ENCODE results near the gene ALG3.

The ALG3 gene

GRCh38 chr3:184241447-184242296 lies 7.1 kb downstream of the ALG3 start:
- Histone ChIP-seq H3K9me3 (ENCODE audit: control insufficient read depth, low read length) (no peaks in the 10 kb centered on the region), H3K4me1 (ENCODE audit: control insufficient read depth, insufficient read depth, low read length) (no peaks in the 10 kb centered on the region), H3K27me3 (ENCODE audit: control insufficient read depth, insufficient read depth, low read length, poor library complexity, severe bottlenecking) (no peaks in the 10 kb centered on the region), H3K36me3 (ENCODE audit: control insufficient read depth, insufficient read depth, low read length) (peaks cover 24% of the 10 kb centered on the region), H3K4me3 (ENCODE audit: insufficient read depth, low read depth, low read length) (no peak overlapping the region), H3K27ac (ENCODE audit: insufficient read depth, low read depth, low read length, poor library complexity, severe bottlenecking) (no peak overlapping the region)
- 76 to 78% methylated on average over 46 of the region's 46 CpGs for WGBS, 2 experiments

GRCh38 chr3:184241141-184241446 lies 7.7 kb downstream of the ALG3 start:
- Histone ChIP-seq H3K27me3 (ENCODE audit: control insufficient read depth, insufficient read depth, low read length, poor library complexity, severe bottlenecking) (no peaks in the 10 kb centered on the region), H3K4me3 (ENCODE audit: insufficient read depth, low read depth, low read length) (no peak overlapping the region), H3K4me1 (ENCODE audit: control insufficient read depth, insufficient read depth, low read length) (no peaks in the 10 kb centered on the region), H3K27ac (ENCODE audit: insufficient read depth, low read depth, low read length, poor library complexity, severe bottlenecking) (no peak overlapping the region), H3K36me3 (ENCODE audit: control insufficient read depth, insufficient read depth, low read length) (peaks cover 24% of the 10 kb centered on the region), H3K9me3 (ENCODE audit: control insufficient read depth, low read length) (no peaks in the 10 kb centered on the region)
- WGBS, 2 experiments, result 82 to 88% methylated on average over 17 of the region's 17 CpGs

- H3K36me3 ChIP-seq (ENCODE audit: control insufficient read depth, insufficient read depth, low read length), result peaks cover 24% of the 10 kb centered on the region
- H3K27me3 ChIP-seq (ENCODE audit: control insufficient read depth, insufficient read depth, low read length, poor library complexity, severe bottlenecking), result no peaks in the 10 kb centered on the region
- H3K4me3 ChIP-seq (ENCODE audit: insufficient read depth, low read depth, low read length), result no peak overlapping the region
- no peak overlapping the region for H3K27ac ChIP-seq (ENCODE audit: insufficient read depth, low read depth, low read length, poor library complexity, severe bottlenecking)
- no peaks in the 10 kb centered on the region for H3K4me1 ChIP-seq (ENCODE audit: control insufficient read depth, insufficient read depth, low read length)
- H3K9me3 ChIP-seq (ENCODE audit: control insufficient read depth, low read length), result no peaks in the 10 kb centered on the region
- 83 to 84% methylated on average over 4 of the region's 4 CpGs for WGBS, 2 experiments
These were observed 8.2 kb downstream of the ALG3 start for GRCh38 chr3:184240384-184241140.

- no peak overlapping the region for H3K27ac ChIP-seq (ENCODE audit: insufficient read depth, low read depth, low read length, poor library complexity, severe bottlenecking)
- WGBS, 2 experiments, result 82 to 88% methylated on average over 7 of the region's 7 CpGs
- no peaks in the 10 kb centered on the region for H3K9me3 ChIP-seq (ENCODE audit: control insufficient read depth, low read length)
- H3K4me3 ChIP-seq (ENCODE audit: insufficient read depth, low read depth, low read length), result no peak overlapping the region
- peaks cover 5% of the 10 kb centered on the region for H3K27me3 ChIP-seq (ENCODE audit: control insufficient read depth, insufficient read depth, low read length, poor library complexity, severe bottlenecking)
- peaks cover 16% of the 10 kb centered on the region for H3K36me3 ChIP-seq (ENCODE audit: control insufficient read depth, insufficient read depth, low read length)
- no peaks in the 10 kb centered on the region for H3K4me1 ChIP-seq (ENCODE audit: control insufficient read depth, insufficient read depth, low read length)
These were observed 9.1 kb downstream of the ALG3 start for GRCh38 chr3:184239708-184240107.

- no peak overlapping the region for H3K4me3 ChIP-seq (ENCODE audit: insufficient read depth, low read depth, low read length)
- WGBS, 2 experiments, result 91 to 95% methylated on average over 8 of the region's 8 CpGs
- H3K27ac ChIP-seq (ENCODE audit: insufficient read depth, low read depth, low read length, poor library complexity, severe bottlenecking), result no peak overlapping the region
- H3K27me3 ChIP-seq (ENCODE audit: control insufficient read depth, insufficient read depth, low read length, poor library complexity, severe bottlenecking), result peaks cover 10% of the 10 kb centered on the region
- no peaks in the 10 kb centered on the region for H3K4me1 ChIP-seq (ENCODE audit: control insufficient read depth, insufficient read depth, low read length)
- H3K9me3 ChIP-seq (ENCODE audit: control insufficient read depth, low read length), result no peaks in the 10 kb centered on the region
- peaks cover 15% of the 10 kb centered on the region for H3K36me3 ChIP-seq (ENCODE audit: control insufficient read depth, insufficient read depth, low read length)
These were observed 9.5 kb downstream of the ALG3 start for GRCh38 chr3:184239221-184239620.

GRCh38 chr3:184238246-184238818 lies 10.4 kb downstream of the ALG3 start:
- Histone ChIP-seq H3K27ac (ENCODE audit: insufficient read depth, low read depth, low read length, poor library complexity, severe bottlenecking) (no peak overlapping the region), H3K27me3 (ENCODE audit: control insufficient read depth, insufficient read depth, low read length, poor library complexity, severe bottlenecking) (peaks cover 19% of the 10 kb centered on the region), H3K36me3 (ENCODE audit: control insufficient read depth, insufficient read depth, low read length) (peaks cover 6% of the 10 kb centered on the region), H3K4me1 (ENCODE audit: control insufficient read depth, insufficient read depth, low read length) (no peaks in the 10 kb centered on the region), H3K9me3 (ENCODE audit: control insufficient read depth, low read length) (no peaks in the 10 kb centered on the region), H3K4me3 (ENCODE audit: insufficient read depth, low read depth, low read length) (no peak overlapping the region)
- WGBS, 2 experiments, result 89 to 90% methylated on average over 13 of the region's 13 CpGs

GRCh38 chr3:184237807-184238206 lies 11.0 kb downstream of the ALG3 start:
- peaks cover under 1% of the 10 kb centered on the region for H3K36me3 ChIP-seq (ENCODE audit: control insufficient read depth, insufficient read depth, low read length)
- H3K27me3 ChIP-seq (ENCODE audit: control insufficient read depth, insufficient read depth, low read length, poor library complexity, severe bottlenecking), result peaks cover 24% of the 10 kb centered on the region
- H3K9me3 ChIP-seq (ENCODE audit: control insufficient read depth, low read length), result no peaks in the 10 kb centered on the region
- no peaks in the 10 kb centered on the region for H3K4me1 ChIP-seq (ENCODE audit: control insufficient read depth, insufficient read depth, low read length)
- H3K27ac ChIP-seq (ENCODE audit: insufficient read depth, low read depth, low read length, poor library complexity, severe bottlenecking), result no peak overlapping the region
- WGBS, 2 experiments, result 77 to 78% methylated on average over 1 of the region's 1 CpG
- H3K4me3 ChIP-seq (ENCODE audit: insufficient read depth, low read depth, low read length), result no peak overlapping the region

GRCh38 chr3:184237211-184237610 lies 11.6 kb downstream of the ALG3 start:
- Histone ChIP-seq H3K27ac (ENCODE audit: insufficient read depth, low read depth, low read length, poor library complexity, severe bottlenecking) (no peak overlapping the region), H3K4me3 (ENCODE audit: insufficient read depth, low read depth, low read length) (no peak overlapping the region), H3K9me3 (ENCODE audit: control insufficient read depth, low read length) (no peaks in the 10 kb centered on the region), H3K27me3 (ENCODE audit: control insufficient read depth, insufficient read depth, low read length, poor library complexity, severe bottlenecking) (peaks cover 30% of the 10 kb centered on the region), H3K36me3 (ENCODE audit: control insufficient read depth, insufficient read depth, low read length) (no peaks in the 10 kb centered on the region), H3K4me1 (ENCODE audit: control insufficient read depth, insufficient read depth, low read length) (no peaks in the 10 kb centered on the region)
- WGBS, 2 experiments, result 89 to 94% methylated on average over 7 of the region's 7 CpGs

- Histone ChIP-seq H3K4me3 (ENCODE audit: insufficient read depth, low read depth, low read length) (no peak overlapping the region), H3K9me3 (ENCODE audit: control insufficient read depth, low read length) (no peaks in the 10 kb centered on the region), H3K4me1 (ENCODE audit: control insufficient read depth, insufficient read depth, low read length) (no peaks in the 10 kb centered on the region), H3K27ac (ENCODE audit: insufficient read depth, low read depth, low read length, poor library complexity, severe bottlenecking) (no peak overlapping the region), H3K27me3 (ENCODE audit: control insufficient read depth, insufficient read depth, low read length, poor library complexity, severe bottlenecking) (peaks cover 36% of the 10 kb centered on the region), H3K36me3 (ENCODE audit: control insufficient read depth, insufficient read depth, low read length) (no peaks in the 10 kb centered on the region)
- 83 to 85% methylated on average over 3 of the region's 3 CpGs for WGBS, 2 experiments
These were observed 12.1 kb downstream of the ALG3 start for GRCh38 chr3:184236636-184237035.

GRCh38 chr3:184236033-184236410 lies 12.7 kb downstream of the ALG3 start:
- Histone ChIP-seq H3K4me1 (ENCODE audit: control insufficient read depth, insufficient read depth, low read length) (no peaks in the 10 kb centered on the region), H3K27me3 (ENCODE audit: control insufficient read depth, insufficient read depth, low read length, poor library complexity, severe bottlenecking) (peaks cover 42% of the 10 kb centered on the region)
- WGBS, 2 experiments, result 44 to 47% methylated on average over 14 of the region's 14 CpGs

More at GRCh38 chr3:184236033-184236410, 12.7 kb downstream of the ALG3 start:
- no peaks in the 10 kb centered on the region for H3K9me3 ChIP-seq (ENCODE audit: control insufficient read depth, low read length)
- H3K27ac ChIP-seq (ENCODE audit: insufficient read depth, low read depth, low read length, poor library complexity, severe bottlenecking), result no peak overlapping the region
- H3K4me3 ChIP-seq (ENCODE audit: insufficient read depth, low read depth, low read length), result no peak overlapping the region
- no peaks in the 10 kb centered on the region for H3K36me3 ChIP-seq (ENCODE audit: control insufficient read depth, insufficient read depth, low read length)

All from ectodermal cell (in vitro differentiated cells).